Measurements from ENCODE around the gene ARHGAP19. TPM values are rescaled to one million over a fixed set of nuclear protein-coding genes. Genes with fewer than 3 reads are reported as not detected.

Gene ARHGAP19
- total RNA-seq, 4 donors from 2014 or later = 4.5 to 8.4 (median 7.4) TPM

DNA sequence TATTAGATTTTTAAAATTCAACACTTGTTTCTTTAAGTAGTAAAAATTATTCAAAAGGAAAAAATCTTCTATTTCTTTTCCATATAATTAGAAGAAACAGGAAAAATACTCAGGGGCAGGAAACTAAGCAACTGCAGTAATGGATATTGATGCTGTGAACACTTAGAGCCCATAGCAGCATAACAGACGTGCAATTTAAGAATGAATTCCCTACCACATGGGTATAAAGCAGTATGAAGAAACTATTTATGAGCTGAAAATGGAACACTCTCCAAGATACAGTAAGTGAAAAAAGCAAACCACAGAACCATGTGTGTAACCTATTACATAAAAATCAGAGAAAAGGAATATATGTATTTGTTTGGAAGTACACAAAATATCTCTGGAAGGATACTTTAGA lies 30.8 kb downstream of the ARHGAP19 start:
- no peaks in the 10 kb centered on the region for H3K9me3 ChIP-seq
- 46 to 82% methylated on average over 1 of the region's 1 CpG for WGBS, 2 donors (ENCODE audit: low coverage in 1 of 2)
- H3K4me3 ChIP-seq = no peak overlapping the region
- peaks cover 0 to 8% (median 0%) of the 10 kb centered on the region in 4 donors for H3K36me3 ChIP-seq
- DNase-seq = no peak
- H3K27me3 ChIP-seq = no peaks in the 10 kb centered on the region
- no peak overlapping the region for H3K27ac ChIP-seq
- intact Hi-C loops (cut with DNase I; ENCODE audit: low total_unique reads) (no loop called here), in situ Hi-C loops (cut with MboI; ENCODE audit: low pct_ligation_motif_present in 1 of 4, low pct_unique_long_range_greater_than_20kb in 1 of 4, low sequenced_read_pairs in 3 of 4) (no loop called here)
- H3K4me1 ChIP-seq = peaks cover 0 to 29% (median 4%) of the 10 kb centered on the region in 4 donors
- TF ChIP-seq, protein P1, sequence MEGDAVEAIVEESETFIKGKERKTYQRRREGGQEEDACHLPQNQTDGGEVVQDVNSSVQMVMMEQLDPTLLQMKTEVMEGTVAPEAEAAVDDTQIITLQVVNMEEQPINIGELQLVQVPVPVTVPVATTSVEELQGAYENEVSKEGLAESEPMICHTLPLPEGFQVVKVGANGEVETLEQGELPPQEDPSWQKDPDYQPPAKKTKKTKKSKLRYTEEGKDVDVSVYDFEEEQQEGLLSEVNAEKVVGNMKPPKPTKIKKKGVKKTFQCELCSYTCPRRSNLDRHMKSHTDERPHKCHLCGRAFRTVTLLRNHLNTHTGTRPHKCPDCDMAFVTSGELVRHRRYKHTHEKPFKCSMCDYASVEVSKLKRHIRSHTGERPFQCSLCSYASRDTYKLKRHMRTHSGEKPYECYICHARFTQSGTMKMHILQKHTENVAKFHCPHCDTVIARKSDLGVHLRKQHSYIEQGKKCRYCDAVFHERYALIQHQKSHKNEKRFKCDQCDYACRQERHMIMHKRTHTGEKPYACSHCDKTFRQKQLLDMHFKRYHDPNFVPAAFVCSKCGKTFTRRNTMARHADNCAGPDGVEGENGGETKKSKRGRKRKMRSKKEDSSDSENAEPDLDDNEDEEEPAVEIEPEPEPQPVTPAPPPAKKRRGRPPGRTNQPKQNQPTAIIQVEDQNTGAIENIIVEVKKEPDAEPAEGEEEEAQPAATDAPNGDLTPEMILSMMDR (IDR thresholded peaks at IDR 0.05) = no peak
- TF ChIP-seq EP300 (IDR thresholded peaks at IDR 0.05; ENCODE audit: low read depth) = no peak
- no peak for TF ChIP-seq POLR2AphosphoS5 (IDR thresholded peaks at IDR 0.05)
- TF ChIP-seq POLR2A (IDR thresholded peaks at IDR 0.05) = no peak

DNA sequence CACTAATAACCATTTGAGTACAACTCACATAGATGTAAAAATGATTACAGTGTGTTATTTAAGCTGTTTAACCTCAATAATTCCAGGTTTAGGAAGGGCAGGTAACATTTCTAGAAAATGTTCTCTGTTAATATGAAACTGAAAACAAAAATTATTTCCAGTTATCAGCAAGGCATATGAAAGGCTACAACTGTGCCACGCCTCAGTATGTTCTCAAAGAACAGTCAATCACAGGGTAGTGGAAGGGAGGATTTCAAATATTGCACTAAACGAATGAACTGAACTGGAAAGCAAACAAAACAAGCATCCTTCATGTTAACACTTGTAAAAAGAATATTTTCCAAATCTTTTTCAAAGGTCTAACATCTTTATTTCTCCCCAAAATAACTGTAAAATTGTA lies 31.3 kb downstream of the ARHGAP19 start:
- H3K36me3 ChIP-seq = peaks cover 0 to 8% (median 0%) of the 10 kb centered on the region in 4 donors
- H3K27me3 ChIP-seq = no peaks in the 10 kb centered on the region
- H3K27ac ChIP-seq = no peak overlapping the region
- in situ Hi-C loops (cut with MboI; ENCODE audit: low pct_ligation_motif_present in 1 of 4, low pct_unique_long_range_greater_than_20kb in 1 of 4, low sequenced_read_pairs in 3 of 4) (no loop called here), intact Hi-C loops (cut with DNase I; ENCODE audit: low total_unique reads) (no loop called here)
- H3K4me3 ChIP-seq = no peak overlapping the region
- H3K9me3 ChIP-seq = no peaks in the 10 kb centered on the region
- H3K4me1 ChIP-seq = peaks cover 0 to 29% (median 4%) of the 10 kb centered on the region in 4 donors
- WGBS, 2 donors (ENCODE audit: low coverage in 1 of 2) = 53 to 57% methylated on average over 2 of the region's 2 CpGs
- DNase-seq = no peak
- TF ChIP-seq POLR2A (IDR thresholded peaks at IDR 0.05) (no peak), POLR2AphosphoS5 (IDR thresholded peaks at IDR 0.05) (no peak), EP300 (IDR thresholded peaks at IDR 0.05; ENCODE audit: low read depth) (no peak)
- TF ChIP-seq, protein P1 (IDR thresholded peaks at IDR 0.05) = no peak

DNA sequence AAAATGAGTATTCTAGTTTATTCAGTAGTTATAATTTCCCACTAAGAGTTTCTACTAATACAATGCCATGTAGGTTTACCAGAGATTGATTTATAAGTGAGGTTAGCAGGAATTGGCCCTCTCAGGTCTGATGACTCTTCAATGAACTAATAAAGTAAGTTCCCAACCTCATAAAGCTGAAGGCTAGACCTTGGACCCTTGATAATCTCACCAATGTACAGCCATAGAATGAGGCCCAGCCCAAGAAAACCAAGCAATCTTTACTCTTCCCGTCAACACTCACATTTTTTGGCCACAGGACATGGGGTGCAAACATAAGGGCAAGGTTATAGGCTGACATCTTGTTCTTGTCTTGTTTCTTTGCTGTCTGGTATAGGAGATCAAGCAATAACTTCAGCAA lies 33.3 kb downstream of the ARHGAP19 start:
- no peaks in the 10 kb centered on the region for H3K27me3 ChIP-seq
- no peak overlapping the region for H3K4me3 ChIP-seq
- H3K9me3 ChIP-seq = no peaks in the 10 kb centered on the region
- intact Hi-C loops (cut with DNase I; ENCODE audit: low total_unique reads) = no loop called here
- peak; percentile 18 for DNase-seq
- peak overlapping the region; percentile 3 to 73 (median 48) for H3K27ac ChIP-seq
- H3K4me1 ChIP-seq = peaks cover 0 to 29% (median 4%) of the 10 kb centered on the region in 4 donors
- H3K36me3 ChIP-seq = peaks cover 0 to 13% (median 0%) of the 10 kb centered on the region in 4 donors
- in situ Hi-C loops (cut with MboI; ENCODE audit: low pct_ligation_motif_present in 1 of 4, low pct_unique_long_range_greater_than_20kb in 1 of 4, low sequenced_read_pairs in 3 of 4) = no loop called here
- 36 to 43% methylated on average over 1 of the region's 1 CpG for WGBS, 2 donors (ENCODE audit: low coverage in 1 of 2)
- TF ChIP-seq EP300 (IDR thresholded peaks at IDR 0.05; ENCODE audit: low read depth) = no peak
- TF ChIP-seq POLR2AphosphoS5 (IDR thresholded peaks at IDR 0.05) = peak in 1 of 3 donors; percentile 19
- TF ChIP-seq POLR2A (IDR thresholded peaks at IDR 0.05) = no peak
- TF ChIP-seq, protein P1 (IDR thresholded peaks at IDR 0.05) = no peak

DNA sequence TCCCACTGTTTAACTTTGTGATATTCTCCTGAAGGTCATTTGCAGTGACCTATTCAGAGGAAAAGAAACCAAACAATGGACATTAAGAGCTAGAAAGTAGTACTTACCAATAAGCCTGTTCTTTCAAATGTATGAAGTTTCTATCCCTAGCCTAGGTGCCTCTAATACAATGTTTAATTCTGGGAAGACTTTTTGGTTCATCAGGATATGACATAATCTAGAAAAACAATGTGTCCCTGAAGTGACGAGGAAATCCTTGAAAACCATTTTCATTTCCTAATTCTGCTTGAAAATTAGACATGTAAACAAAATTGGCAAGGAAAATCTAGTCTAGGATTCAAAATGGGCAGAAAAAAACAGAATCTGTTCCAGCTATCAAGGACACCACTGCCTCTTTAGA lies 36.1 kb downstream of the ARHGAP19 start:
- Histone ChIP-seq H3K4me3 (no peak overlapping the region), H3K27ac (no peak overlapping the region), H3K36me3 (peaks cover 0 to 13% (median 0%) of the 10 kb centered on the region in 4 donors), H3K9me3 (no peaks in the 10 kb centered on the region), H3K4me1 (peaks cover 0 to 25% (median 4%) of the 10 kb centered on the region in 4 donors), H3K27me3 (no peaks in the 10 kb centered on the region)
- DNase-seq = no peak
- intact Hi-C loops (cut with DNase I; ENCODE audit: low total_unique reads) (no loop called here), in situ Hi-C loops (cut with MboI; ENCODE audit: low pct_ligation_motif_present in 1 of 4, low pct_unique_long_range_greater_than_20kb in 1 of 4, low sequenced_read_pairs in 3 of 4) (no loop called here)
- TF ChIP-seq, protein P1 (IDR thresholded peaks at IDR 0.05) = no peak
- no peak for TF ChIP-seq POLR2AphosphoS5 (IDR thresholded peaks at IDR 0.05)
- no peak for TF ChIP-seq EP300 (IDR thresholded peaks at IDR 0.05; ENCODE audit: low read depth)
- TF ChIP-seq POLR2A (IDR thresholded peaks at IDR 0.05) = no peak
- 71 to 92% methylated on average over 1 of the region's 1 CpG for WGBS, 2 donors (ENCODE audit: low coverage in 1 of 2)

Data from transverse colon (tissue), 4 donors.